CD14-positive monocyte (primary cell): Measurements from ENCODE around the gene RGS9. TPM values are rescaled to one million over a fixed set of nuclear protein-coding genes. Genes with fewer than 3 reads are reported as not detected.

Experiments
- DNase-seq, 3 donors: peaks; one replicate each; pipeline ENCODE4 v3.0.0-alpha.2; 2011 to 2022
- H2AFZ ChIP-seq: 2 replicates; pipeline ENCODE4 v1.6.0; 2012; ENCODE audit warnings: mild to moderate bottlenecking, low read depth, low read length, inconsistent platforms; ENCODE audit not compliant: insufficient read depth, poor library complexity, severe bottlenecking
- H3K27ac ChIP-seq, 2 donors: 1 replicate in 1 of 2; 2 replicates in 1 of 2; pipeline ENCODE4 v1.5.1; 2012 to 2013; ENCODE audit warnings: low read length in 2 of 2, control low read depth in 1 of 2, inconsistent platforms in 1 of 2, low read depth in 1 of 2, mild to moderate bottlenecking in 1 of 2
- H3K27me3 ChIP-seq, 2 donors: one replicate each; pipeline versions ENCODE4 v1.6.0 to v1.6.1; 2011 to 2013; ENCODE audit warnings: low read length in 2 of 2; ENCODE audit not compliant: control insufficient read depth in 2 of 2, insufficient read depth in 2 of 2
- H3K36me3 ChIP-seq, 2 donors: replicated peaks in 1 of 2; 1 replicate in 1 of 2; 2 replicates in 1 of 2; pipeline versions ENCODE4 v1.5.1 to v1.6.1; 2012 to 2013; ENCODE audit warnings: low read length in 2 of 2, control low read depth in 1 of 2, inconsistent platforms in 1 of 2, mild to moderate bottlenecking in 1 of 2; ENCODE audit not compliant: insufficient read depth in 2 of 2, control insufficient read depth in 1 of 2
- H3K4me1 ChIP-seq, 2 donors: 1 replicate in 1 of 2; 2 replicates in 1 of 2; pipeline versions ENCODE4 v1.5.1 to v1.6.1; 2012 to 2013; ENCODE audit warnings: low read length in 2 of 2, control low read depth in 1 of 2, inconsistent platforms in 1 of 2, mild to moderate bottlenecking in 1 of 2, moderate library complexity in 1 of 2; ENCODE audit not compliant: insufficient read depth in 2 of 2, control insufficient read depth in 1 of 2
- H3K4me2 ChIP-seq: replicated peaks from 2 replicates; pipeline ENCODE3; 2012; ENCODE audit warnings: low read length, moderate library complexity, mild to moderate bottlenecking; ENCODE audit not compliant: poor library complexity, severe bottlenecking; ENCODE audit errors: extremely low read depth
- H3K4me3 ChIP-seq, 3 experiments: fragments of 200-600 bp in 1 of 3; sonication (generic) in 1 of 3; replicated peaks in 1 of 3; 1 replicate in 2 of 3; 2 replicates in 1 of 3; pipeline ENCODE4 v1.5.1; 2011 to 2013; ENCODE audit warnings: low read length in 3 of 3, mild to moderate bottlenecking in 3 of 3, control low read depth in 2 of 3, low read depth in 2 of 3, inconsistent platforms in 1 of 3, moderate library complexity in 1 of 3
- H3K79me2 ChIP-seq: 2 replicates; pipeline ENCODE4 v1.6.0; 2012; ENCODE audit warnings: mild to moderate bottlenecking, control low read depth, inconsistent platforms, low read length, moderate library complexity; ENCODE audit not compliant: insufficient read depth
- H3K9ac ChIP-seq: 2 replicates; pipeline ENCODE4 v1.6.0; 2017; ENCODE audit warnings: low read length, mild to moderate bottlenecking; ENCODE audit not compliant: insufficient read depth, poor library complexity, severe bottlenecking
- H3K9me3 ChIP-seq, 2 donors: replicated peaks in 1 of 2; 1 replicate in 1 of 2; 2 replicates in 1 of 2; pipeline versions ENCODE4 v1.5.1 to v1.6.1; 2012 to 2013; ENCODE audit warnings: low read length in 2 of 2, control low read depth in 1 of 2; ENCODE audit not compliant: control insufficient read depth in 1 of 2, insufficient read depth in 1 of 2
- H4K20me1 ChIP-seq: 2 replicates; pipeline ENCODE4 v1.6.0; 2012; ENCODE audit warnings: mild to moderate bottlenecking, low read length, control low read depth, moderate library complexity; ENCODE audit not compliant: insufficient read depth
- H3K27ac Mint-ChIP-seq, 7 donors: one replicate each; pipeline ENCODE4 v1.8.0; 2020; ENCODE audit warnings: mild to moderate bottlenecking in 7 of 7, mixed read lengths in 7 of 7, moderate library complexity in 6 of 7, inconsistent platforms in 2 of 7
- H3K27me3 Mint-ChIP-seq, 3 donors: one replicate each; pipeline ENCODE4 v1.8.0; 2021 to 2022; ENCODE audit warnings: low read depth in 3 of 3, mild to moderate bottlenecking in 3 of 3, mixed read lengths in 3 of 3, moderate library complexity in 3 of 3, inconsistent platforms in 1 of 3
- H3K36me3 Mint-ChIP-seq, 2 donors: one replicate each; pipeline ENCODE4 v1.8.0; 2020; ENCODE audit warnings: mixed read lengths in 2 of 2, inconsistent platforms in 1 of 2, mild to moderate bottlenecking in 1 of 2
- H3K4me1 Mint-ChIP-seq: one replicate; pipeline ENCODE4 v1.8.0; 2020; ENCODE audit warnings: mild to moderate bottlenecking, mixed read lengths
- H3K4me3 Mint-ChIP-seq, 2 donors: one replicate each; pipeline ENCODE4 v1.8.0; 2020; ENCODE audit warnings: mild to moderate bottlenecking in 2 of 2, mixed read lengths in 2 of 2, moderate library complexity in 1 of 2
- H3K9me3 Mint-ChIP-seq, 7 donors: one replicate each; pipeline ENCODE4 v1.8.0; 2020 to 2022; ENCODE audit warnings: mixed read lengths in 7 of 7, mild to moderate bottlenecking in 6 of 7, moderate library complexity in 6 of 7, inconsistent platforms in 2 of 7
- CTCF ChIP-seq: fragments of 200-600 bp; IDR thresholded peaks from one replicate; pipeline ENCODE4 v1.8.0; 2022; ENCODE audit warnings: antibody characterized with exemption, mild to moderate bottlenecking
- WGBS: methylation state at CpG from one replicate; pipeline ENCODE4 v1.1.5; 2013; ENCODE audit warnings: missing lambda C conversion rate; ENCODE audit not compliant: insufficient coverage; 5-methylcytosine and 5-hydroxymethylcytosine counted together
- intact Hi-C, 2 donors: fragments of 100-400 bp; cut with micrococcal nuclease; formaldehyde crosslinking; loops; one replicate each; pipeline versions ENCODE4 v1.15.0 to v1.15.1; 2023
- polyA plus RNA-seq, 3 donors: library from polyadenylated mRNA; depleted of rRNA in 1 of 3; unstranded in 2 of 3; stranded (reverse) in 1 of 3; fragments of 300-500 nt in 2 of 3; fragments of >200 nt in 1 of 3; fragmentation: Illumina TruSeq in 2 of 3; gene quantifications; 1 replicate in 2 of 3; 2 replicates in 1 of 3; pipeline ENCODE4 v1.2.3, GENCODE V29; 2012 to 2021

RGS9 gene
- polyA plus RNA-seq, 3 donors: 0.08 TPM; not detected in 2

- no peak overlapping the region for H3K9ac ChIP-seq
- no peak overlapping the region for H3K27ac ChIP-seq
- no peaks in the 10 kb centered on the region for H3K79me2 ChIP-seq
- Mint-ChIP-seq H3K36me3 (no peaks in the 10 kb centered on the region), H3K4me3 (no peak overlapping the region), H3K9me3 (peaks cover 0 to 3% (median 0%) of the 10 kb centered on the region in 7 donors), H3K4me1 (peaks cover 9% of the 10 kb centered on the region), H3K27ac (no peak overlapping the region), H3K27me3 (peaks cover 0 to 9% (median 0%) of the 10 kb centered on the region in 3 donors)
- WGBS: 100% methylated on average over 2 of the region's 2 CpGs
- no peaks in the 10 kb centered on the region for H4K20me1 ChIP-seq
- H3K9me3 ChIP-seq: no peaks in the 10 kb centered on the region
- no peak for DNase-seq
- H3K36me3 ChIP-seq: no peaks in the 10 kb centered on the region
- H3K27me3 ChIP-seq: no peaks in the 10 kb centered on the region
- no peak overlapping the region for H3K4me2 ChIP-seq
- no peak for TF ChIP-seq CTCF
- H3K4me1 ChIP-seq: peaks cover 9 to 14% of the 10 kb centered on the region in 2 donors
- intact Hi-C loops: no loop called here
- no peak overlapping the region for H2AFZ ChIP-seq
- no peak overlapping the region for H3K4me3 ChIP-seq
Observed at GRCh38 chr17:65097110-65097509, 40.1 kb upstream of the RGS9 start.

- TF ChIP-seq CTCF: no peak
Observed at GRCh38 chr17:65099475-65099874, 37.7 kb upstream of the RGS9 start.

More at GRCh38 chr17:65099475-65099874, 37.7 kb upstream of the RGS9 start:
- intact Hi-C loops: no loop called here
- no peak for DNase-seq
- no peaks in the 10 kb centered on the region for H3K9me3 ChIP-seq
- H3K4me3 Mint-ChIP-seq: no peak overlapping the region
- H3K27me3 ChIP-seq: no peaks in the 10 kb centered on the region
- H3K4me2 ChIP-seq: no peak overlapping the region
- H3K4me3 ChIP-seq: no peak overlapping the region
- H3K9ac ChIP-seq: no peak overlapping the region
- no peaks in the 10 kb centered on the region for H3K36me3 ChIP-seq
- H3K79me2 ChIP-seq: no peaks in the 10 kb centered on the region
- peaks cover 9% of the 10 kb centered on the region for H3K4me1 Mint-ChIP-seq
- no peak overlapping the region for H2AFZ ChIP-seq
- no peaks in the 10 kb centered on the region for H4K20me1 ChIP-seq
- peaks cover 9 to 14% of the 10 kb centered on the region in 2 donors for H3K4me1 ChIP-seq
- no peak overlapping the region for H3K27ac Mint-ChIP-seq
- peaks cover 0 to 15% (median 0%) of the 10 kb centered on the region in 3 donors for H3K27me3 Mint-ChIP-seq
- peaks cover 0 to under 1% (median 0%) of the 10 kb centered on the region in 7 donors for H3K9me3 Mint-ChIP-seq
- H3K27ac ChIP-seq: no peak overlapping the region
- H3K36me3 Mint-ChIP-seq: no peaks in the 10 kb centered on the region
